Neutrophil (primary cell): ENCODE data around the gene MYD88.

Source experiments
- H3K27ac ChIP-seq: fragments of 200-600 bp; sonication (generic); 2 replicates; pipeline ENCODE4 v1.5.1; 2016; ENCODE audit warnings: mild to moderate bottlenecking, moderate library complexity
- H3K27me3 ChIP-seq: fragments of 200-600 bp; sonication (generic); 2 replicates; pipeline ENCODE4 v1.6.0; 2016; ENCODE audit warnings: mild to moderate bottlenecking
- H3K36me3 ChIP-seq: fragments of 200-600 bp; sonication (generic); 2 replicates; pipeline ENCODE4 v1.5.1; 2017
- H3K4me1 ChIP-seq, 2 experiments: fragments of 200-600 bp in 1 of 2; sonication (generic) in 1 of 2; 1 replicate in 1 of 2; 2 replicates in 1 of 2; pipeline versions ENCODE4 v1.5.1 to v1.6.1; 2013 to 2016; ENCODE audit warnings: low read depth in 1 of 2, low read length in 1 of 2, mild to moderate bottlenecking in 1 of 2, moderate library complexity in 1 of 2; ENCODE audit not compliant: control insufficient read depth in 1 of 2, insufficient read depth in 1 of 2
- H3K4me3 ChIP-seq, 2 experiments: fragments of 200-600 bp in 1 of 2; sonication (generic) in 1 of 2; 1 replicate in 1 of 2; 2 replicates in 1 of 2; pipeline ENCODE4 v1.5.1; 2013 to 2016; ENCODE audit warnings: low read depth in 1 of 2, low read length in 1 of 2, mild to moderate bottlenecking in 1 of 2, moderate library complexity in 1 of 2
- H3K9me3 ChIP-seq: fragments of 200-600 bp; sonication (generic); 2 replicates; pipeline ENCODE4 v1.5.1; 2016
- TF ChIP-seq, protein P1 (sequence below): fragments of 200-600 bp; sonication (generic); IDR thresholded peaks from 2 replicates; pipeline ENCODE4 v1.5.1; 2016; ENCODE audit warnings: antibody characterized with exemption

MYD88 gene

DNA sequence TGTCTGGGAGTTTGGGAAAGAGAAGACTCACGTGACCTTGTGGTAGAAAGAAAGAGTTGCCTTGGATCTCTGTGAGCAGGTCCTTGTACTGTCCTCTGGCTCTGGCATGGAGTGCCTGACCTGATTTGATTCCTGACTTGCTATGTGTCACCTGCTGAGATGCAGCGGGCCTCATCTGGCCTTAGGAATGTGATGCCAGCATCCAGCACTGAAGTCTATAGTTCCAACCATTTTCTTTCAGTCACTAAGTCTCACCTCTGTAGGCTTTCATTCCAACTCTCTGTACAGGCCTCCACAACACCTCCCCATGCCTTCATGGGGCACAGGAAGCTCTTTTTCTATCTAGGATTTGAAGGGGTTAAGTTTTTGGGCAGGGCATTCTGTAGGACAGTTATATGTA, 14.8 kb downstream of the MYD88 start:
- peaks cover 69% of the 10 kb centered on the region in 2 experiments for H3K4me1 ChIP-seq
- TF ChIP-seq, protein P1, sequence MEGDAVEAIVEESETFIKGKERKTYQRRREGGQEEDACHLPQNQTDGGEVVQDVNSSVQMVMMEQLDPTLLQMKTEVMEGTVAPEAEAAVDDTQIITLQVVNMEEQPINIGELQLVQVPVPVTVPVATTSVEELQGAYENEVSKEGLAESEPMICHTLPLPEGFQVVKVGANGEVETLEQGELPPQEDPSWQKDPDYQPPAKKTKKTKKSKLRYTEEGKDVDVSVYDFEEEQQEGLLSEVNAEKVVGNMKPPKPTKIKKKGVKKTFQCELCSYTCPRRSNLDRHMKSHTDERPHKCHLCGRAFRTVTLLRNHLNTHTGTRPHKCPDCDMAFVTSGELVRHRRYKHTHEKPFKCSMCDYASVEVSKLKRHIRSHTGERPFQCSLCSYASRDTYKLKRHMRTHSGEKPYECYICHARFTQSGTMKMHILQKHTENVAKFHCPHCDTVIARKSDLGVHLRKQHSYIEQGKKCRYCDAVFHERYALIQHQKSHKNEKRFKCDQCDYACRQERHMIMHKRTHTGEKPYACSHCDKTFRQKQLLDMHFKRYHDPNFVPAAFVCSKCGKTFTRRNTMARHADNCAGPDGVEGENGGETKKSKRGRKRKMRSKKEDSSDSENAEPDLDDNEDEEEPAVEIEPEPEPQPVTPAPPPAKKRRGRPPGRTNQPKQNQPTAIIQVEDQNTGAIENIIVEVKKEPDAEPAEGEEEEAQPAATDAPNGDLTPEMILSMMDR: no peak

DNA sequence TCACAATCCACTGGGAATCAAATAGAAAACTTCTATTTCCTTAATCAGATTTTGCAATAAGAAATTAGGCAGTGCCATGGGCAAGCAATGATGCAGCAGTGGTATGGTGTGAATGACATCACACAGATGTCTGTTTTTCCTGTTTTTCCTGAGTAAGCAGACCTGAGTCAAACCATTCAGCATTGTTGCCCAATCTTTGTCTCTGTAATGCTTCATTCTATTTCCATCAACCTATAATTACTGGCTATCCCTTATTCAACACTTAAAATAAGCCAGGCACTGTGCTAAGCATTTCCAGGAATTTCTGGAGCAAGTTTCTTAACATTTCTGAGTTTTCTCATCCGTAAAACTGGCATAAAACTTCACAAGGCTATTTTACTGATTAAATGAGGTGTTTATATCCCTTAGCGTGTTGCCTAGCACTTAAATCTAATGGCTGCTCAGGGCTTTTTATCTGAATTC, 15.6 kb downstream of the MYD88 start:
- Histone ChIP-seq H3K27ac (peak overlapping the region; percentile 97), H3K4me3 (peak overlapping the region in 1 of 2 experiments; percentile 15), H3K36me3 (no peaks in the 10 kb centered on the region), H3K27me3 (no peaks in the 10 kb centered on the region), H3K9me3 (no peaks in the 10 kb centered on the region), H3K4me1 (peaks cover 60 to 65% of the 10 kb centered on the region in 2 experiments)
- TF ChIP-seq, protein P1: no peak

More for the DNA sequence above, 14.8 kb downstream of the MYD88 start:
- H3K9me3 ChIP-seq: no peaks in the 10 kb centered on the region
- H3K27me3 ChIP-seq: no peaks in the 10 kb centered on the region
- no peaks in the 10 kb centered on the region for H3K36me3 ChIP-seq
- peak overlapping the region in 1 of 2 experiments; percentile 19 for H3K4me3 ChIP-seq
- peak overlapping the region; percentile 97 for H3K27ac ChIP-seq

DNA sequence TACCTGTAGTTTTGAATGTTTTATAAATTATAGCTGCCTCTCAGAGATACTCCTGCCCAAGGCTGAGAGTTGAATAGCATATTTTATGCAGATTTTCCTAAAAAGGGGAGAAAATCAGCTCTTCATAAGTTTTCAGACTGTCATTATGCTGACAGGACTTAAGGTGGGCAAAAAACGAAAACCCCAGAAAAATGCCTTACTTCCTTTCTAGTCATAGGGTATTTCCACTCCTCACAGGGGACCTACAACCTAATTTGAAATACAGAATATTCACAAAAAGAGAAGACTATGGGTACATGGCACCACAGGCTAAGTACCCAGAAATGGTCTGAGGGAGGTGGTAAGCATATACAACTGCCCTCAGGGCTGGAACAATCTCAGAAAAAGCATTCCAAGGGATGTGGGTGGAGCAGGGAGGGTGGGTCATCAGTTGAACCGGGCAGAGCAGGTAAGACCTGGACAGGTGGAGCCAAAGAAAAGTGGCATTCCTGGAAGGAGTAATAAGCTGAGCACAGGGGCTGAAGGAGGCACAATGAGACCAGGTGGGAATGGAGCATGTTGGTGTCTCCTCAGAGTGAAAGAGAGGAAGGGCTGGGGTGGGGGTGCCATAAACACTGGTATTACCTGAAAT, 16.3 kb downstream of the MYD88 start:
- Histone ChIP-seq H3K9me3 (no peaks in the 10 kb centered on the region), H3K27ac (peak overlapping the region; percentile 97), H3K36me3 (no peaks in the 10 kb centered on the region), H3K4me3 (peak overlapping the region in 1 of 2 experiments; percentile 15), H3K4me1 (peaks cover 54 to 58% of the 10 kb centered on the region in 2 experiments), H3K27me3 (no peaks in the 10 kb centered on the region)
- TF ChIP-seq, protein P1: no peak

DNA sequence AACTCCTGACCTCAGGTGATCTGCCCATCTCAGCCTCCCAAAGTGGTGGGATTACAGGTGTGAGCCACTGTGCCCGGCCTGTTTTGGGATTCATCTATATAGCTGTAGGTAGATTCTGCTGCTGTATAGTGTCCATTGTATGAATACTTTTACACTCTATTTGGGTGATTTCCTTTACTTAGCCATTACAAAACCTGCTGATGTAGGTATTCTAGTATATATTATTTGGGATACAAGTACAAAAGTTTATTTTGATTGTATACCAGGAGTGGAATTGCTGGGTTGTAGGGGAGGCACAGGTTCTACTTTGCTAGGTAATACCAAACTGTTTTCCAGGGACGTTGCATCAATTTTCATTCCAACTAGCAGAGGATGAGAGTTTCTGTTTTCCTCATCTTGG, 17.4 kb downstream of the MYD88 start:
- no peak overlapping the region for H3K4me3 ChIP-seq
- no peaks in the 10 kb centered on the region for H3K9me3 ChIP-seq
- H3K27me3 ChIP-seq: no peaks in the 10 kb centered on the region
- TF ChIP-seq, protein P1: no peak
- no peak overlapping the region for H3K27ac ChIP-seq
- H3K4me1 ChIP-seq: peaks cover 43 to 47% of the 10 kb centered on the region in 2 experiments
- no peaks in the 10 kb centered on the region for H3K36me3 ChIP-seq

DNA sequence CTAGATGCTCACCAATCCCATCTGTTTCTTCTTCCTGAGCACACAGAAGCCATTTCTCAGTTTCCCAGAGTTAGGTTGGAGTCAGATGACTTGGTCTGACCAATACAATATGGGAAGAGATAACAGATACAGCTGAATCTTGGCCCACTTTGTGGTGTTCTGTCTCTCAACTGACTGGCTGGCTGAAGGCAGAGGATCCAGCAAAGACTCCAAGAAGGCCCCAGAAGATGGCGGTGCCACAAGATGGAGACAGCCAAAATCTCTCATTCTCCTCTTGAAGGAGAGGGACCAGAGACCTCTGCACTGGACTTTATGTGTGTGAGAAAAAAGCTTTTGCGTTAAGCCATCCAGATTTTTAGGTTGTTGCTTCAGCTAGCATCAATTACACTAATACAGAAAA, 18.7 kb downstream of the MYD88 start:
- H3K4me1 ChIP-seq: peaks cover 30 to 35% of the 10 kb centered on the region in 2 experiments
- TF ChIP-seq, protein P1: no peak
- H3K36me3 ChIP-seq: no peaks in the 10 kb centered on the region
- H3K4me3 ChIP-seq: no peak overlapping the region
- H3K27ac ChIP-seq: no peak overlapping the region
- H3K27me3 ChIP-seq: no peaks in the 10 kb centered on the region
- H3K9me3 ChIP-seq: no peaks in the 10 kb centered on the region
